Right lobe of liver (tissue), 4 donors: ENCODE data around the gene GRM7.

Experiments
- CTCF ChIP-seq, 4 donors: fragments of 200-600 bp in 3 of 4; fragments of 450-650 bp in 1 of 4; IDR thresholded peaks; one replicate each; pipeline versions ENCODE4 v1.5.1 to v1.8.0; 2016 to 2022; ENCODE audit warnings: antibody characterized with exemption in 4 of 4, mild to moderate bottlenecking in 2 of 4
- POLR2A ChIP-seq: fragments of 450-650 bp; IDR thresholded peaks from one replicate; pipeline ENCODE4 v1.6.1; 2017; ENCODE audit warnings: antibody characterized with exemption, mild to moderate bottlenecking
- donor health status: DM: no; HTN: no; CAD: no.
- donor health status: DM: no; HTN: no; CAD: no.
- donor health status: DM: no; HTN: yes; CAD: no.

- no peak for TF ChIP-seq POLR2A
- TF ChIP-seq CTCF (IDR thresholded peaks at IDR 0.05) = no peak
Measured at GRCh38 chr3:7744850-7745249, 883.9 kb downstream of the GRM7 start.
